Endothelial cell of umbilical vein (primary cell): ENCODE results near the gene MACF1. TPM values are rescaled to one million over a fixed set of nuclear protein-coding genes. Genes with fewer than 3 reads are reported as not detected.

Experiments used
- BruUV-seq: library from RNA; stranded (reverse); fragments of 400-500 nt; replicated peaks from 2 replicates; lab custom pipeline; 2021; lab: Mats Ljungman, UMichigan
- CTCF ChIA-PET: fragments of 300-600, 350-600 bp; sonication (Branson Sonifier 250); formaldehyde crosslinking; loops from one replicate; lab custom pipeline; 2021; ENCODE audit warnings: antibody characterized with exemption, inconsistent platforms; lab: Charles Lee
- POLR2A ChIA-PET: fragments of 300-600, 350-600 bp; sonication (Branson Sonifier 250); formaldehyde crosslinking; loops from one replicate; lab custom pipeline; 2021; ENCODE audit warnings: antibody characterized with exemption, inconsistent platforms; lab: Charles Lee
- DNase-seq: peaks from one replicate; pipeline ENCODE4 v3.0.0-alpha.2; 2011; ENCODE audit warnings: low read depth, low spot score
- FAIRE-seq: peaks from 2 replicates; lab custom pipeline; 2011; peaks lifted over from hg19 to GRCh38; lab: Jason Lieb, UNC
- H2AFZ ChIP-seq: 2 replicates; pipeline ENCODE4 v1.6.0; 2012; ENCODE audit warnings: low read depth, low read length, control low read depth, inconsistent platforms
- H3K27ac ChIP-seq: 2 replicates; pipeline ENCODE4 v1.5.1; 2011; ENCODE audit warnings: low read depth, mild to moderate bottlenecking, control low read depth, low read length, moderate library complexity; ENCODE audit not compliant: insufficient read depth
- H3K27me3 ChIP-seq, 2 experiments: 2 replicates each; pipeline versions ENCODE4 v1.6.0 to v1.6.1; 2011; ENCODE audit warnings: low read length in 2 of 2, mixed read lengths in 1 of 2; ENCODE audit not compliant: control insufficient read depth in 2 of 2, insufficient read depth in 2 of 2
- H3K36me3 ChIP-seq, 2 experiments: 2 replicates in 1 of 2; 3 replicates in 1 of 2; pipeline ENCODE4 v1.5.1; 2011; ENCODE audit warnings: low read length in 2 of 2, mild to moderate bottlenecking in 1 of 2, moderate library complexity in 1 of 2; ENCODE audit not compliant: control insufficient read depth in 2 of 2, insufficient read depth in 2 of 2; ENCODE audit errors: extremely low read depth in 1 of 2
- H3K4me1 ChIP-seq: 3 replicates; pipeline ENCODE4 v1.5.1; 2011; ENCODE audit warnings: mild to moderate bottlenecking, low read length; ENCODE audit not compliant: control insufficient read depth, insufficient read depth; ENCODE audit errors: extremely low read depth
- H3K4me2 ChIP-seq: 2 replicates; pipeline ENCODE4 v1.6.1; 2011; ENCODE audit warnings: low read length, control low read depth, mixed read lengths; ENCODE audit not compliant: insufficient read depth
- H3K4me3 ChIP-seq, 3 experiments: fragments of 200-600 bp in 1 of 3; sonication (generic), shearing (Covaris generic) in 1 of 3; replicated peaks in 1 of 3; 2 replicates each; pipeline ENCODE4 v1.5.1; 2011 to 2016; ENCODE audit warnings: control low read depth in 3 of 3, low read length in 3 of 3, mild to moderate bottlenecking in 2 of 3, inconsistent platforms in 1 of 3, low read depth in 1 of 3, moderate library complexity in 1 of 3; ENCODE audit not compliant: insufficient read depth in 1 of 3
- H3K79me2 ChIP-seq: 2 replicates; pipeline ENCODE4 v1.6.0; 2012; ENCODE audit warnings: low read length, inconsistent platforms; ENCODE audit not compliant: control insufficient read depth, insufficient read depth
- H3K9ac ChIP-seq: replicated peaks from 2 replicates; pipeline ENCODE3; 2011; ENCODE audit warnings: low read length, control low read depth; ENCODE audit not compliant: insufficient read depth; ENCODE audit errors: extremely low read depth
- H3K9me1 ChIP-seq: replicated peaks from 3 replicates; pipeline ENCODE4 v1.6.0; 2011; ENCODE audit warnings: mild to moderate bottlenecking, low read length; ENCODE audit not compliant: control insufficient read depth, insufficient read depth; ENCODE audit errors: extremely low read depth
- H3K9me3 ChIP-seq: replicated peaks from 2 replicates; pipeline ENCODE4 v1.5.1; 2012; ENCODE audit warnings: low read length, inconsistent platforms; ENCODE audit not compliant: control insufficient read depth, insufficient read depth
- H4K20me1 ChIP-seq: replicated peaks from 2 replicates; pipeline ENCODE3; 2011; ENCODE audit warnings: mild to moderate bottlenecking, low read length; ENCODE audit not compliant: control insufficient read depth, insufficient read depth; ENCODE audit errors: extremely low read depth
- GATA2 ChIP-seq: IDR thresholded peaks from 2 replicates; pipeline ENCODE4 v1.7.0; 2011; ENCODE audit warnings: low read depth, mild to moderate bottlenecking, moderate library complexity, mixed read lengths, low read length; ENCODE audit not compliant: insufficient read length, insufficient read depth
- MAX ChIP-seq: IDR thresholded peaks from 2 replicates; pipeline ENCODE4 v1.6.1; 2011; ENCODE audit not compliant: insufficient read depth, insufficient read length
- POLR2A ChIP-seq: IDR thresholded peaks from 2 replicates; pipeline ENCODE4 v1.6.1; 2012; ENCODE audit warnings: low read depth, mild to moderate bottlenecking, control low read depth, low read length
- dilution Hi-C: fragments of 300-500 bp; cut with MboI; formaldehyde crosslinking; loops from one replicate; pipeline ENCODE4 v1.15.0; 2019; ENCODE audit warnings: low sequenced_read_pairs; ENCODE audit not compliant: extremely low pct_ligation_motif_present
- intact Hi-C: fragments of 100-400 bp; cut with micrococcal nuclease; formaldehyde crosslinking; loops from one replicate; pipeline ENCODE4 v1.10.0; 2022
- polyA plus RNA-seq, 4 experiments: library from polyadenylated mRNA; depleted of rRNA in 3 of 4; stranded (reverse) in 3 of 4; unstranded in 1 of 4; fragments of >200 nt; gene quantifications; 2 replicates each; pipeline versions ENCODE4 v1.2.1 to v1.2.3, GENCODE V29; 2011 to 2012; ENCODE audit warnings: missing spikeins in 1 of 4
- total RNA-seq: library from RNA; stranded (reverse); gene quantifications from 2 replicates; pipeline ENCODE4 v1.2.3, GENCODE V29; 2021
- TF ChIP-seq, protein P1 (sequence below), 2 donors: IDR thresholded peaks; 1 replicate in 1 of 2; 2 replicates in 1 of 2; pipeline ENCODE4 v1.5.1; 2011; ENCODE audit warnings: low read length in 2 of 2, mild to moderate bottlenecking in 2 of 2, moderate library complexity in 2 of 2, control low read depth in 1 of 2, inconsistent platforms in 1 of 2, low read depth in 1 of 2; ENCODE audit not compliant: insufficient read depth in 1 of 2; ENCODE audit errors: extremely low read depth in 1 of 2

Gene MACF1
- total and polyA plus RNA-seq, 2 donors (not counting 3 experiments of a cell fraction or from before 2014, with no cell fraction given): 122 to 587 TPM

DNA sequence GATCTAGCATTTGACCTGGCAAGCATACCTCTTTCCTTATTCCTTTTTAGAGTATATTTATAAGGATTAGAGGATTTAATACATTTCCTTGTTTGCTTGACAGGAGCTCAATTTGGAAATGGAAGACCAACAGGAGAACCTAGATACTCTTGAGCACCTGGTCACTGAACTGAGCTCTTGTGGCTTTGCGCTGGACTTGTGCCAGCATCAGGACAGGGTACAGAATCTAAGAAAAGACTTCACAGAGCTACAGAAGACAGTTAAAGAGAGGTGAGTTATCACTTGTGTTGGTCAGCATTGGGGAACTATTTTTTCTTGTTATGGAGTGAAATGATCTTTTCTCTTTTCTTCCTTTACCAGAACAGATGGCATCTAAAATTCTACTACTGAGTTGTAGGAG is 163.6 kb downstream of the MACF1 start:
- FAIRE-seq: no peak
- intact Hi-C loops: loop anchor here (10.0 kb wide), 1 partner anchor 47 kb away; no protein-coding TSS in a partner anchor

More for the DNA sequence above, 163.6 kb downstream of the MACF1 start:
- H3K4me2 ChIP-seq: no peak overlapping the region
- dilution Hi-C loops: no loop called here
- H3K4me1 ChIP-seq: no peaks in the 10 kb centered on the region
- no peaks in the 10 kb centered on the region for H4K20me1 ChIP-seq
- H3K9ac ChIP-seq: no peak overlapping the region
- DNase-seq: no peak
- TF ChIP-seq, protein P1, sequence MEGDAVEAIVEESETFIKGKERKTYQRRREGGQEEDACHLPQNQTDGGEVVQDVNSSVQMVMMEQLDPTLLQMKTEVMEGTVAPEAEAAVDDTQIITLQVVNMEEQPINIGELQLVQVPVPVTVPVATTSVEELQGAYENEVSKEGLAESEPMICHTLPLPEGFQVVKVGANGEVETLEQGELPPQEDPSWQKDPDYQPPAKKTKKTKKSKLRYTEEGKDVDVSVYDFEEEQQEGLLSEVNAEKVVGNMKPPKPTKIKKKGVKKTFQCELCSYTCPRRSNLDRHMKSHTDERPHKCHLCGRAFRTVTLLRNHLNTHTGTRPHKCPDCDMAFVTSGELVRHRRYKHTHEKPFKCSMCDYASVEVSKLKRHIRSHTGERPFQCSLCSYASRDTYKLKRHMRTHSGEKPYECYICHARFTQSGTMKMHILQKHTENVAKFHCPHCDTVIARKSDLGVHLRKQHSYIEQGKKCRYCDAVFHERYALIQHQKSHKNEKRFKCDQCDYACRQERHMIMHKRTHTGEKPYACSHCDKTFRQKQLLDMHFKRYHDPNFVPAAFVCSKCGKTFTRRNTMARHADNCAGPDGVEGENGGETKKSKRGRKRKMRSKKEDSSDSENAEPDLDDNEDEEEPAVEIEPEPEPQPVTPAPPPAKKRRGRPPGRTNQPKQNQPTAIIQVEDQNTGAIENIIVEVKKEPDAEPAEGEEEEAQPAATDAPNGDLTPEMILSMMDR (IDR thresholded peaks at IDR 0.05; ENCODE audit: extremely low read depth in 1 of 2, insufficient read depth in 1 of 2, low read depth in 1 of 2, low read length in 2 of 2): no peak
- no peak for TF ChIP-seq POLR2A
- TF ChIP-seq MAX: no peak
- TF ChIP-seq GATA2: no peak
- H3K79me2 ChIP-seq: peaks cover 3% of the 10 kb centered on the region
- no peaks in the 10 kb centered on the region for H3K9me1 ChIP-seq
- no peak overlapping the region for H3K4me3 ChIP-seq
- ChIA-PET CTCF (interaction anchor here (0.7 to 2.8 kb wide), 3 partner anchors 19 to 87 kb away, joined by 3 to 14 read pairs (median 3); no protein-coding TSS in a partner anchor), POLR2A (interaction anchor here (0.7 kb wide), 2 partner anchors 51 to 100 kb away, joined by 3 to 4 read pairs; no protein-coding TSS in a partner anchor)
- H3K9me3 ChIP-seq: no peaks in the 10 kb centered on the region
- no peak overlapping the region for H2AFZ ChIP-seq
- H3K36me3 ChIP-seq: peaks cover 24 to 25% of the 10 kb centered on the region in 2 experiments
- no peak overlapping the region for H3K27ac ChIP-seq
- no peaks in the 10 kb centered on the region for H3K27me3 ChIP-seq
- no TSS peak for BruUV-seq
